Inflammatory macrophage treated with lipopolysaccharide for 4 hours (primary cell): ENCODE results near the gene BTBD9.

ENCODE experiments used
- DNase-seq: peaks from one replicate; pipeline ENCODE4 v3.0.0-alpha.2; 2020

BTBD9 gene

GRCh38 chr6:38272222-38272621 lies 367.5 kb downstream of the BTBD9 start:
- no peak for DNase-seq

- DNase-seq, result no peak
Measured at GRCh38 chr6:38271081-38271480, 368.6 kb downstream of the BTBD9 start.

GRCh38 chr6:38270367-38270766 lies 369.4 kb downstream of the BTBD9 start:
- no peak for DNase-seq

GRCh38 chr6:38269461-38270172 lies 370.1 kb downstream of the BTBD9 start:
- no peak for DNase-seq

- DNase-seq, result no peak
Measured at GRCh38 chr6:38268342-38268741, 371.4 kb downstream of the BTBD9 start.

- no peak for DNase-seq
Measured at GRCh38 chr6:38266921-38267354, 372.8 kb downstream of the BTBD9 start.

- no peak for DNase-seq
Measured at GRCh38 chr6:38264605-38265004, 375.1 kb downstream of the BTBD9 start.

- DNase-seq, result no peak
Measured at GRCh38 chr6:38262609-38263008, 377.1 kb downstream of the BTBD9 start.

GRCh38 chr6:38262026-38262425 lies 377.7 kb downstream of the BTBD9 start:
- no peak for DNase-seq

- DNase-seq, result no peak
Measured at GRCh38 chr6:38261626-38262025, 378.1 kb downstream of the BTBD9 start.

- DNase-seq, result peak; percentile 47
Measured at GRCh38 chr6:38259736-38260135, 380.0 kb downstream of the BTBD9 start.

GRCh38 chr6:38248500-38249234 lies 391.1 kb downstream of the BTBD9 start:
- no peak for DNase-seq

- DNase-seq, result no peak
Measured at GRCh38 chr6:38245295-38245694, 394.4 kb downstream of the BTBD9 start.

- DNase-seq, result no peak
Measured at GRCh38 chr6:38244869-38245268, 394.9 kb downstream of the BTBD9 start.

- no peak for DNase-seq
Measured at GRCh38 chr6:38241200-38241871, 398.4 kb downstream of the BTBD9 start.

- peak; percentile 25 for DNase-seq
Measured at GRCh38 chr6:38239719-38240451, 399.8 kb downstream of the BTBD9 start.

GRCh38 chr6:38236631-38237030 lies 403.1 kb downstream of the BTBD9 start:
- DNase-seq, result no peak

- no peak for DNase-seq
Measured at GRCh38 chr6:38234934-38235682, 404.6 kb downstream of the BTBD9 start.

- no peak for DNase-seq
Measured at GRCh38 chr6:38234141-38234540, 405.6 kb downstream of the BTBD9 start.

- DNase-seq, result no peak
Measured at GRCh38 chr6:38233161-38233791, 406.5 kb downstream of the BTBD9 start.

- DNase-seq, result no peak
Measured at GRCh38 chr6:38225766-38226165, 414.0 kb downstream of the BTBD9 start.

- DNase-seq, result no peak
Measured at GRCh38 chr6:38221251-38221650, 418.5 kb downstream of the BTBD9 start.
